ENCODE data around the gene AZU1.

DNA sequence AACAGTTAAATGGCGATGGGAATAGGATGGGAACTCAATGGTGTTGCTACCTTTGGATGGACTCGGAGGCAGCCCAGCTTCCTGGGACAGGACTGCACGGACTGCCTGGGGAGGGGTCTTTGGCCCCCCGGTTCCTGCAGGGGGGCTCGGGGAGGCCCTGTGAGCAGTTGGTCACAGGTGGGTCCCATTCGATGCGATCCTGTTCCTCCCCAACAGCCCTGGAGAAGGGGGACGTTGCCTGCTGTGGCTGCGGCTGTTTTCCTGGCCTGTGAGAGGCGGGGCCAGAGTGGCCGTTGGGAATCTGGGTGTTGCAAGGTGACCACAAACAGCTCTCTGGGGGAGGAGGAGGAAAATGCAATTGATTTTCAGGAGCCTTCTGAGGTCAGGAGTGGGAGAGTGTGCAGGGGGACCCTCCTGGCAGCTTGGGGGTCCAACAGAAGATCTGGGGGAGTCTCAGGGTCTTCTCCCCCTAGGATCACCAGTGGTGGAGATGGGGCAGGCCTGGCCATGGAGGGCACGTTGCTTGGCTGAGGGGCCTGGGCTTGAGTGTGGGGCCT, 4.0 kb upstream of the AZU1 start:
- TF ChIP-seq, protein P1, sequence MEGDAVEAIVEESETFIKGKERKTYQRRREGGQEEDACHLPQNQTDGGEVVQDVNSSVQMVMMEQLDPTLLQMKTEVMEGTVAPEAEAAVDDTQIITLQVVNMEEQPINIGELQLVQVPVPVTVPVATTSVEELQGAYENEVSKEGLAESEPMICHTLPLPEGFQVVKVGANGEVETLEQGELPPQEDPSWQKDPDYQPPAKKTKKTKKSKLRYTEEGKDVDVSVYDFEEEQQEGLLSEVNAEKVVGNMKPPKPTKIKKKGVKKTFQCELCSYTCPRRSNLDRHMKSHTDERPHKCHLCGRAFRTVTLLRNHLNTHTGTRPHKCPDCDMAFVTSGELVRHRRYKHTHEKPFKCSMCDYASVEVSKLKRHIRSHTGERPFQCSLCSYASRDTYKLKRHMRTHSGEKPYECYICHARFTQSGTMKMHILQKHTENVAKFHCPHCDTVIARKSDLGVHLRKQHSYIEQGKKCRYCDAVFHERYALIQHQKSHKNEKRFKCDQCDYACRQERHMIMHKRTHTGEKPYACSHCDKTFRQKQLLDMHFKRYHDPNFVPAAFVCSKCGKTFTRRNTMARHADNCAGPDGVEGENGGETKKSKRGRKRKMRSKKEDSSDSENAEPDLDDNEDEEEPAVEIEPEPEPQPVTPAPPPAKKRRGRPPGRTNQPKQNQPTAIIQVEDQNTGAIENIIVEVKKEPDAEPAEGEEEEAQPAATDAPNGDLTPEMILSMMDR (IDR thresholded peaks at IDR 0.05) = no peak
- TF ChIP-seq POLR2A (IDR thresholded peaks at IDR 0.05) = no peak

Data from body of pancreas (tissue), 4 donors.